Left forelimb (tissue), 1 donor: ENCODE measurements around the gene FAM53A.
"Not testable (repeated sequence)": the region's sequence is repeated elsewhere in the genome, so short reads cannot be mapped to it uniquely, and the experiment has no call there.

Source experiments
- DNase-seq: peaks from one replicate; pipeline ENCODE4 v3.0.0-alpha.2; 2018; ENCODE audit warnings: low spot score

The FAM53A gene

DNA sequence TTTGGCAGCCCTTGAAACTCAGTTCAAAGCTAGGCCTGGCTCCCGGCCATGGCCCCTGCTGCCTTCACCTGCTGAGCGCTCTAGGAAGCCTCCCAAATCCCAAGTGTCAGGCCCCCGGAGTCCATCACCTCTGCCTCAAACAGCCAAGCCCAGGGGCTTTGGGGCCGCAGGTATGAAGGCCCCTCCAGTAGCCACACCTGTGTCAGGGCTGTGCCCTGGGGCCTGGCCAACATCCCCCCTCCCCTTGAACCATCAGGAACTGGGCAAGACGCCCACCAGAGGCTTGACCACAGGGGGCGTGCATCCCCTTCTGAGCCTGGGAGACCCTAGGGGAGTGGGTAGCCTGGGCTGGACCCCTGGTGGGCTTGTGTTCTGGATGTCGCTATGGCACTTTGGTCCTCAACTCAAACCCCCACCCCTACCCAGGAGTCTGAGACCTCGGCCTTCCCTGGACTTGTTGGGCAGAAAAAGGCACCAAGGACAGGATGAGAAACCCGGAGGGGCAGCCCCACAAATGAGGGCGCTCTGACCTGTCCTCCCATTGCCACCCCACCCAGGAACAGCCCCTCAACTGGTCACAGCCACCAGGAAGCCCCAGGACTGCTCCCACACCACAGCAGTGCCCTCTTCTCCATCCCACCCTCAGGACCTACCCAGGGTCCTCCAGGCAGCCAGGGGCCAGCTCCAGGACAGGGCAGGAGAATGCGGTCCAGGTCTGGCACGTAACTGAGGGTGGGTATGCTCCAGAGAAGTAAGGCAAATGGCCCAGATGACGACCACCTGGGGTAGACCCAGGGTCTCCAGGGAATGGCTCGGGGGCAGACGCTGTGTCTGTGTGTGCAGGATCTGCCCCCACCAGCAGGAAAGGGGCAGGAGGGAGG, 32.2 kb upstream of the FAM53A start:
- DNase-seq: no peak

DNA sequence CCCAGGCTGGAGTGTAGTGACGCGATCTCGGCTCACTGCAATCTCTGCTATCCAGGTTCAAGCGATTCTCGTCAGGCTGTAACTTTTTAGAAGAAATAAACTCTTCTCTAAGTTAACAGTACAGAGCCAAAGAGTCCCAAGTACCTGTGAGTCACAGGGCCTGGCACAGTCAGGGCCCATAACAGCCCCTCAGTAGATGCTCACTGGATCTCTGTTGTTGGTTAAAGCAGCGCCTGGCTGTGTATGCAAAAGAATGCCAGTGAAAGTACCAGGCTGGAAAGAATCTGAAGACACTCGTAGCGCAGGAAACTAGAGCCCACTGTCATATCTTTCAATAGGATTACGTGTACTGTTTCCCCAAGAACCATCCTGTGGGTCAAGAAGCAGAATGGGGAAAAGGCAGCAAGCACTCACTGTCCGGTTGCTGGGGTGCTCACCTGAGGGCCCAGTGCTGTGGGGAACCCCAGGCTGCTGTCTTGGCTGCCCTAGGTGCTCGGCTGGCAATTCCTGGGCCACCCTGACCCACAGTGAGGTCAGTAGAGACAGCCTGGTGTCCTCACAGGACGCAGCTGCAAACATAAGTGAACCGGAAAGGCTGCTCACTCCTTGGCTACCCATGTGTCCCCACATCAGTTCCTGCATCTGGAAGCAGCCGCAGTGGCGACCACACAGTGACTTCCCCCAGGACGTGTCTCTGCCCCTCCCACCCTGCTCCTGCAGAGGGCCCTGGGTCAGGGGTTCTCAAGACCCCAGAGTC, 31.1 kb upstream of the FAM53A start:
- DNase-seq: no peak

DNA sequence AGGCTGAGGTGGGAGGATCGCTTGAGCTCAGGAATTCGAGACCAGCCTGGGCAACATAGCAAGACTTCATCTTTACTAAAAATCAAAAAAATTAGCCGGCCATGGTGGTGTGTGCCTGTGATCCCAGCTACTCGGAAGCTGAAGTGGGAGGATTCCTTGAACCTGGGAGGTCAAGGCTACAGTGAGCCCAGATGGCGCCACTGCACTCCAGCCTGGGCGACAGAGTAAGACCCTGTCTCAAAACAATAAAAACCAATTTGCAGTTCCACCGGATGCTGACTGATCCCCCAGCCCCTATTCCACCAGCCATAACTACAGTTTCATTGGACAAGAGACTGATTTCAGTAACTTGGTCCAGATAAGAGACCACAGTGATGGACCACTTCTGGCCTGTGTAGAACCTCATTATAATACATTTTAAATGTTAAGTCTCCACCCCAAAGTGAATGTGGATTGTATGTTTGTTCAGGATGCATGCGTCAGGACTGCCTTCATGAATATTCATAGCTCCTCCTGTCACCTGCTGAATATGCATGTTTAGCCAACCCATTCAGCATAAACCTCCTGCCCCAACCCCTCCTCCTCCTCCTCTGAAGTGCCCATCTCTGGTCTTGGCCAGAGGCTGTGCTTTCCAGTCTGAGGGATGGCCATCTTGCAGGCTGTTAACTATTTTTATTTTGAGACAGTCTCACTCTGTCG, 30.3 kb upstream of the FAM53A start:
- DNase-seq: no peak

- DNase-seq: no peak
Measured at GRCh38 chr4:1713003-1713851, 29.1 kb upstream of the FAM53A start.

- peak; percentile 94 for DNase-seq
Measured at GRCh38 chr4:1712216-1713002, 28.3 kb upstream of the FAM53A start, which contains the start of gene SLBP. Gene SLBP, minus strand, starts transcription at chr4:1712319. Its CDS starts 131 bp downstream, at chr4:1712188.

DNA sequence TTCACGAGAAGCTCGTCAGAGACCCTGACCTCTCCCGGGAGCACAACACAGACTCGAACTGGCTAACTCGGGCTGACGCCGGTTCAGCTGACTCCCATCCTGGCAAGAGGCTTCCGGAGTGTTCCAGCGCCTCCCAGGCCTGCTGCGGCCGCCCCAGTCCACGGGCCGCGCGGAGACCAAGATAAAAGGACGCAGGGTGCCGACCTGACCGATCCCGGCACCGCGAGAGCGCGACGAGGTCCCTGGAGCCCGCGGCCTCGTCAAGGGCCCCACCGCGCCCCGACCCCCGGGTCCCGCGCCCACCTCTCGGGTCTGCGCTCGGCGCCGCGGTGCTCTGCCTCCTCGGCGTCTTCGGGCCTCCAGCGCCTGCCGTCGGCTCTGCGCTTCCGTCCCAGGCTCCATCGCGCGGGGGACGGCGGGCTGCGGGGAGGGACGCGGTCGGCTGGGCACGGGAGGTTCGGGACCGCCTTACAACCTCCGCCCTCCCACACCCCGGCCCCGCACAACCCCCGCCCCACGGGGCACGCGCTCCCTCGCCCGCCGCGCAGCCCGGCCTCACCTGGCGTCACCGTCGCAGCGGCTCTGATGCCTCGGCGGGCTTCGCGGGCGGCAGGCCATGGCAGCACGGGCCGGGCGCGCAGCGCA, 27.6 kb upstream of the FAM53A start:
- peak; percentile 75 for DNase-seq

GRCh38 chr4:1711055-1711570, 27.0 kb upstream of the FAM53A start:
- DNase-seq: no peak

- DNase-seq: no peak
Measured at GRCh38 chr4:1708581-1708980, 24.5 kb upstream of the FAM53A start.

DNA sequence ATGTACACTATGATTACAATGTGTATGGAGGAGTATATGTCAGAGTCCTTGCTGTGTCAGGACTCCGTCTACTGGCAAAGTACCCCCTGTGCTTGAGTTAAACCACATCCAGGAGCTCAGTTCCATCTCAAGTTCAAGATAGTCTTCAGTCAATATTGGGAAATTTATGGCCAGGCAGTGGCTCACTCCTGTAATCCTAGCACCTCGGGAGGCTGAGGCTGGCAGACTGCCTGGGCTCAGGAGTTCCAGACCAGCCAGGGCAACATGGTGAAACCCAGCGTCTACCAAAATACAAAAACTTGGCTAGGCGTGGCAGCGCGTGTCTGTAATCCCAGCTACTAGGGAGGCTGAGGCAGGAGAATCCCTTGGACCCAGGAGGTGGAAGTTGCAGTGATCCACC, 22.2 kb upstream of the FAM53A start:
- DNase-seq: no peak

DNA sequence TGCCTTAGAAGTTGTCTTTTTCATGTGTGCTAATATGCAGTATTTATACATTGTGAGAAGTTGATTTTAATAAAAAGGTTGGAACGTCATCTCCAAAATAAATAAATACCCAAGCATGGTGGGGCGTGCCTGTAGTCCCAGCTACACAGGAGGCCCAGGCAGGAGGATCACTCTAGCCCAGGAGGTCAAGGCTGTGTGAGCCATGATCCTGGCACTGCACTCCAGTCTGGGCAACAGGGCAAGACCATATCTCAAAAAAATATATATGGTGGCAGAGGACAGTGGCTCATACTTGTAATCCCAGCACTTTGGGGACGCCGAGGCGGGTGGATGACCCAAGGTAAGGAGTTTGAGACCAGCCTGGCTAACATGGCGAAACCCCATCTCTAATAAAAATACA, 21.6 kb upstream of the FAM53A start:
- no peak for DNase-seq

DNA sequence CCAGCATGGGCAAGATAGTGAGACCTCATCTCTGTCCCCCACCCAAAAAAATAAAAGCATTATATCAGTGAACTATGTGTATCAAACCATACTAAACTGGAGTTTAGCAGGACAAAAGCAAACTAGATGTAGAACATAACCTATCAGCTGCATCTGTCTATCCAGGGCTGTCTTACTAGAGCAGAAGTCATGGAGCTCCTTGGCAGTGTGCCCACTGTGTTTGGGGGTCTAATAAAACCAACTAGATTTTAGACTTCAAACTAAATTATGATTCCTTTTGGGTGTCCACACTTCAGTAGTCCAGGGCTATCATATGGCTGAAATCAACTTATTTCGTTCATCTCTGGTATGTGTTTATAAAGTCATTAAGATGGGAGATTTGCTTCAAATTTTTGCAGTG, 19.8 kb upstream of the FAM53A start:
- no peak for DNase-seq

DNA sequence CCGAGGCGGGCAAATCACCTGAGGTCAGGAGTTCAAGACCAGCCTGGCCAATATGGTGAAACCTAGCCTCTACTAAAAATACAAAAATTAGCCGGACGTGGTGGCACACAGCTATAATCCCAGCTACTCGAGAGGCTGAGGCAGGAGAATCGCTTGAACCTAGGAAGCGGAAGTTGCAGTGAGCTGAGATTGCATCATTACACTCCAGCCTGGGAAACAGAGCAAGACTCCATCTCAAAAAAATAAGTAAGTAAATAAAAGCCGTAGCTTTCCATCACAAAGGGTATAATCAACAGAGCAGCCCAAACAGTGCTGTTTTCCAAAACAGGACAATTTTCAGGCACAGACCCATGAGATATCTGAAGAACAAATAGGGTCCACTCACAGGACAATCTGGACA, 17.6 kb upstream of the FAM53A start:
- DNase-seq: not testable (repeated sequence)

DNA sequence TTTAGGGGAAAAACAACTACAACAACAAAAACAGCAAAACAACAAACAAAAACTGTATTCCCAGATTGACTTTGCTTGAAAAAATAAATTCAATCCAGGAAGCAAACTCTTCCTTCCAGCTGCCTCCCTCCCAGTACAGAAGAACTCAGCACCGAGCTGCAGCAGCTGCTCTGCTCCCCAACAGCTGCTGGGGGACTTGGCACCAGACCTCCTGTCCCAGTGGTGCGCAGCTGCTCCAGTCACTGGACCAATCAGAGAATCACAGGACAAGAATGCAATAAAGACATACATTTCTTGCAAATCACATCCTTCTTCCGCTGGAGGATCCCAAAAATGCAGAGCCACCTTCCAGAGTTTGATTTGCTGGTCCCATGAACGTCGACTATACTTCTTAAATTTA, 11.8 kb upstream of the FAM53A start:
- DNase-seq: peak; percentile 89

GRCh38 chr4:1693131-1693896, 9.2 kb upstream of the FAM53A start:
- no peak for DNase-seq

DNA sequence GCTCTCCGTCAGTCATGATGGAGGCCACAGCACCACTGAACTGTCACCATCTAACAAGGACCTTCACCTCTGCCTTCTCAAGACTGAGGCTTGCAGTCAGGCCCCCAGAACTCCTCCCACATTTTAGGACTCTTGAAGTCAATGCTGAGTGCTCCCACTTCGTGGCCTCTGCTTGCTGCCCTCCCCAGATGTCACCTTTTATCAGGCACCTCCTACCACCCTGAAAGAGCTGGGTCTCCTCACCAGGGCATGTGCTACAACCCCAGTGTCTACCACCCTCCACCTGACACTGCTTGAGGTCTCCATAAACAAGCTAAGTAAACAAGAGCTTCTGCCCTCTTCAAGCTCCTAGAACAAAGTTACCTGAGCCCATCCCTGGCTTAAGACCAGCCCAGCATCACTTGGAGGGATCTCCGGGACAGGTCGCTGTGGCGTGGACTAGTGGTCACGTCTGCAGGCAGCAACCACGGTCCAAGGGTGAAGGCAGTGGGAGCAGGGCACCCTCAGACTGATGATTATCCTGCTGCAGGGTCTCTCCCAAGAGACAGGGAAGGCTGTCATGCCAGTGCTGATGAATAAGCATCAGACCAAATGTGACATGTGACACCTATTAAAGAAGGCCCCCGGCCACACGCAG, 7.7 kb upstream of the FAM53A start:
- DNase-seq: no peak

GRCh38 chr4:1690698-1691097, 6.6 kb upstream of the FAM53A start:
- no peak for DNase-seq

GRCh38 chr4:1686440-1687036, 2.4 kb upstream of the FAM53A start:
- DNase-seq: no peak
